RWPE2 (cell line): ENCODE measurements around the gene ADORA1.
A peak's percentile ranks its signal among the peaks of the same experiment; 100 is the strongest.

Experiments
- ATAC-seq: fragments of 200-7000 bp; cut with Tn5 transposase; 3 replicates; pipeline ENCODE4 v1.9.1; 2021; ENCODE audit warnings: low read depth
- DNase-seq: peaks from one replicate; pipeline ENCODE4 v3.0.0-alpha.2; 2020; ENCODE audit warnings: low spot score
- H3K27ac ChIP-seq: fragments of 450-650 bp; 2 replicates; pipeline ENCODE4 v1.5.1; 2017; ENCODE audit warnings: mild to moderate bottlenecking; ENCODE audit not compliant: poor library complexity, severe bottlenecking
- H3K27me3 ChIP-seq: fragments of 250-450 bp; sonication (Bioruptor Pico); 2 replicates; pipeline ENCODE4 v1.5.1; 2021; ENCODE audit warnings: mild to moderate bottlenecking, moderate library complexity; ENCODE audit not compliant: insufficient read depth, poor library complexity, severe bottlenecking
- H3K36me3 ChIP-seq: fragments of 250-450 bp; sonication (Bioruptor Pico); 2 replicates; pipeline ENCODE4 v1.5.1; 2020; ENCODE audit warnings: low read depth, mild to moderate bottlenecking, moderate library complexity
- H3K4me1 ChIP-seq: fragments of 250-450 bp; sonication (Bioruptor Pico); 2 replicates; pipeline ENCODE4 v1.5.1; 2021; ENCODE audit warnings: mild to moderate bottlenecking, moderate library complexity; ENCODE audit not compliant: insufficient read depth, poor library complexity, severe bottlenecking
- H3K4me3 ChIP-seq: fragments of 250-450 bp; sonication (Bioruptor Pico); 2 replicates; pipeline ENCODE4 v1.5.1; 2021; ENCODE audit warnings: mild to moderate bottlenecking, moderate library complexity; ENCODE audit not compliant: severe bottlenecking
- H3K9me3 ChIP-seq: fragments of 250-450 bp; sonication (Bioruptor Pico); 2 replicates; pipeline ENCODE4 v1.5.1; 2021; ENCODE audit warnings: mild to moderate bottlenecking, moderate library complexity; ENCODE audit not compliant: severe bottlenecking
- CTCF ChIP-seq: fragments of 450-650 bp; IDR thresholded peaks from one replicate; pipeline ENCODE4 v1.5.1; 2017; ENCODE audit warnings: mild to moderate bottlenecking, moderate library complexity; ENCODE audit not compliant: poor library complexity, severe bottlenecking

The ADORA1 gene

GRCh38 chr1:203084588-203085527, 42.7 kb upstream of the ADORA1 start:
- Histone ChIP-seq H3K4me3 (no peak overlapping the region), H3K9me3 (no peaks in the 10 kb centered on the region), H3K4me1 (no peaks in the 10 kb centered on the region), H3K27ac (no peak overlapping the region), H3K36me3 (no peaks in the 10 kb centered on the region), H3K27me3 (no peaks in the 10 kb centered on the region)
- no peak for TF ChIP-seq CTCF
- ATAC-seq (peak; percentile 23; the same call in 1 of the 3 replicates), DNase-seq (no peak)

GRCh38 chr1:203085528-203086406, 41.8 kb upstream of the ADORA1 start, which contains the start of gene MYOG:
MYOG (minus strand) TSS chr1:203086012; CDS start chr1:203085961, 51 bp downstream.
- Histone ChIP-seq H3K27me3 (no peaks in the 10 kb centered on the region), H3K9me3 (no peaks in the 10 kb centered on the region), H3K27ac (no peak within 1 kb of the TSS), H3K4me1 (no peaks in the 10 kb centered on the region), H3K36me3 (no peaks in the 10 kb centered on the region), H3K4me3 (no peak within 1 kb of the TSS)
- TF ChIP-seq CTCF, result no peak
- ATAC-seq, result no peak
- DNase-seq, result no peak

GRCh38 chr1:203086992-203087763, 40.3 kb upstream of the ADORA1 start:
- no peaks in the 10 kb centered on the region for H3K9me3 ChIP-seq
- no peaks in the 10 kb centered on the region for H3K27me3 ChIP-seq
- no peak overlapping the region for H3K27ac ChIP-seq
- H3K4me3 ChIP-seq, result no peak overlapping the region
- TF ChIP-seq CTCF, result no peak
- ATAC-seq, result no peak
- no peaks in the 10 kb centered on the region for H3K36me3 ChIP-seq
- no peak for DNase-seq
- H3K4me1 ChIP-seq, result no peaks in the 10 kb centered on the region

DNA sequence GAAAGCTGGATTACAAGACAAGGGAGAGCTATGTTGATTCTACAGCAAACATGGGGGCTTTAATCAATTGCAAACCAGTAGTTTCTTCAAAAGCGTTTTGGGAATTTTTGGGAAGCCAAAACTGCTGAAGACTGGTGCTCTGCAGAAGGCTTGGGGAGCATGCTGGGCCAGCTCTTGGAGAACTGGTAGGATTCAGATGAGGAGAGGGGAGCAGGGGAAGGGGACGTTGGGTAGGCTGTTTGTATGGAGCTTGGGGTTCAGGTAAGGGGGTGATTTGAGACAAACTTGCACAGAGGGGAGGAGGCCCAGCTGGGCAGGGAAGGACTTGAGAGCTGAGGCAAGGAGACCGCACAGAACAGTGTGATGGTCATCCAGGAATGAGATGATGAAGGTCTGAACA, 39.1 kb upstream of the ADORA1 start:
- Histone ChIP-seq H3K27me3 (no peaks in the 10 kb centered on the region), H3K4me3 (no peak overlapping the region), H3K27ac (no peak overlapping the region), H3K4me1 (peaks cover 2% of the 10 kb centered on the region), H3K9me3 (no peaks in the 10 kb centered on the region), H3K36me3 (no peaks in the 10 kb centered on the region)
- DNase-seq (no peak), ATAC-seq (no peak)
- TF ChIP-seq CTCF, result no peak
